GM21528 (cell line): ENCODE results near the gene CD6.
A peak's percentile ranks its signal among the peaks of the same experiment; 100 is the strongest.
"Not testable (repeated sequence)": the region's sequence is repeated elsewhere in the genome, so short reads cannot be mapped to it uniquely, and the experiment has no call there.

Experiments used
- ATAC-seq: cut with Tn5 transposase; IDR thresholded peaks from one replicate; pipeline ENCODE4 v1.9.1; 2021; ENCODE audit warnings: mild to moderate bottlenecking, moderate library complexity; ENCODE audit not compliant: unreplicated experiment, low FRiP score

The CD6 gene

DNA sequence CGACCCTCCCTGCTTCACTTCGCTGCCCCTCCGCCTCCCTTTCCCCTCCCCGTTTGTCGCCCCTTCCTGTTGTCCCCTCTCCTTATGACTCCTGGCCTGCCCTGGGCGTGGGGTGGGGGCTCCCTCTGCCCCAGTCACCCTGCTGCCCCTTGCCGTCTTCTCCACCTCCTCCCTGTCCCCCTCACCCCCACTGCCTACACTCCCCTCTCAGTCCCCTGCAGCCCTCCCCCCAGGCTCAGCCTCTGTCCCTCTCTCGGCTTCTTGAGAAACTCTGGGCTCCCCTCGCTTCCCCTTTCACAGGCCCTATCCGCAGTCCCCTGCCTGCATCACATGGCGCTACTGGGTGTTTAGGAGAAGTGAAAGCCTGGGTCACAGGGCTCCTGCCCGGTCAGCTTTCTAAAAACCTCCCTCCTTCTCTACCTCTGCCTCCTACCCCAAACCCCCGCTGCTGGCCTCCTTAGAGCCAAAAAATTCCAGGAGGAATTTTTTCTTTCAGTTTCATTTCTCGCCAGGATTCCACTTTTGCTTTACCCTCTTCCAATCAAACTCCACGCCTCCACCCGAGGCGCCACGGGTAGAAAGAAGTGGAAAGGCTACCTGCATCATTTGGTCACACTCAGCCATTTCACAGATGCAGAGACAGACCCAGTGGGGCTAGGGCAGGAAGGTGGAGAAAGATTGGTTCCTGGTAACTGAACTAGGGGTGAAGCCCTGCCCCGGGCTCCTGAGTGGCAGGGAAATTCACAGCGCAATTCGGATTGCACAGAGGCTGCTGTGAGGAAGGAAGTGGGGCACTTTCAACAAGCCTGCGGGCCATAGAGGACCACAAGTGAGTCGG lies 19.4 kb upstream of the CD6 start, which contains the start of gene SLC15A3:
SLC15A3 (minus strand) TSS at position 273 of the 838 bp plus-strand sequence. CDS start 625 bp downstream, outside the sequence.
- ATAC-seq, result peak; percentile 62

DNA sequence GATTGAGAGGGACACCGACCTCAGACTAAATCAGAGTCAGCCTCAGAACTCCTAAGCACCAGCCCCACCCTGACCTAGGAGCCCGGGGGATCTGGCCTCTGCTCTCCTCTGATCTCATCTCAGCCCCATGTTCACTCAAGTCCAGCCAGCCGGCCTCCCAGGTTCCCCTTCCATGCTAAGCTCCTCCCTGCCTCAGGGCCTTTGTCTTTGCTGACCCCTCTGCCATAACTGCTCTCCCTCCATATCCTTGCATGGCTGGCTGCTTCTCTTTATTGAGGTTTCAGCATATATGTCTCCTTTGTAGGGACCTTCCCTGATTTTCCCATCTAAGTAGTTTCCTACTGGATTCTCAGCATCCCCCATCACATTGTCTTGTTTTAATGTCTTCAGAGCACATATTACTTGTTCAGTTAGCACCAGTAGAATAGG lies 18.7 kb upstream of the CD6 start:
- ATAC-seq, result no peak

DNA sequence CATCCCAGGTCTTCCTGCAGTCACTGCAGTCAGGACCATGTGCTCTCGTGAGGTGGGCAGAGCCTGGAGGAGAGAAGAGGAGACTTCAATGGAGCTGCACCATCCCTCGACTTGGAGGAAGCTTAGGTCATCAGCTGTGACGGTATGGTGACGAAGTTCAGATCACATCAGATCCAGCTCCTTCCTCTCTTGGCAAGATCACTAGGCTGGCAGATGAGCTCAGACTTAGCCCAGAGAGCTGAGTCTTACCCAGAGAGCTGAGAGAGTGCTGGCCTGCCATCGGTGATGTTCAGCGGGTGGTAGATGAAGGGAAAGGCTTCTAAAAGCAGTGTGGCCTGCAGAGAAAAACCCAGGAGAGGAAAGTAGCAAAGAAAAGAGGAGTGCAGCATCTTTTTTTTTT lies 17.7 kb upstream of the CD6 start:
- ATAC-seq, result no peak

DNA sequence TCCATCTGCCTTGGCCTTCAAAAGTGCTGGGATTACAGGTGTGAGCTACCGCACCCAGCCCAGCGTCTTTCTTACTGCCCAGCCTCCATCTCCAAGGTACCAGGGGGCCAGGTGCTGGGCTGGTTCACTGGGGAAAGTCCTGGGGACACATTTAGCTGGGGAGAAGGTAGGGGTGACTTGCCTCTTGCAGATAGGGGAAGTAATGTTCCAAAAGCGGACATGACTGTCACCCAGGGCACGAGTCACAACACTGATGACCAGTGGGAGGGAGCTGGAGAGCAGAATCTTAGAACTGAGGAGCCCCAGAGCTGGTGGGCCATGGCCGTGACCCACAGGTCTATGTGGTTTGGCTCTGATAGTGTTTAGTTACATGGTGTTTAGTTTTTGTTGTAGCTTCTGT lies 17.1 kb upstream of the CD6 start:
- no peak for ATAC-seq

DNA sequence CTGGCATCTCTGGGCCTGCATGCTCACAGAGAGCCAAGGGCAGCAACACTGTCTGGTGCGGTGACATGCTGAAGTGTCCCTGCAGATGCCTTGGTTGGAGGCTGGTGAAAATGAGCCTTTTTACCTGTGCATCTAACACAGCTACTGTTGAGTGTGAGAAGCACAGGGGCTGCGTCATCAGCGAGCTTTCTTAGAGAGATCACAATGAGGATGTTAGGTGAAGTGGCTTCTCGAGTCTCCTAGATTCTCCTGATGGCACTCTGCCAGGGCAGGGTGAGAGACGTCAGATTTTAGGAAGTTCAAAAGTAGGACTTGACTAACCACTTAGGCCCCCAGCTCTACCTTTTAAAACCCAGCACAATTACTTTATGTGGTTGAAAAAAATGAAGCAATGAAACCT lies 15.9 kb upstream of the CD6 start:
- no peak for ATAC-seq

DNA sequence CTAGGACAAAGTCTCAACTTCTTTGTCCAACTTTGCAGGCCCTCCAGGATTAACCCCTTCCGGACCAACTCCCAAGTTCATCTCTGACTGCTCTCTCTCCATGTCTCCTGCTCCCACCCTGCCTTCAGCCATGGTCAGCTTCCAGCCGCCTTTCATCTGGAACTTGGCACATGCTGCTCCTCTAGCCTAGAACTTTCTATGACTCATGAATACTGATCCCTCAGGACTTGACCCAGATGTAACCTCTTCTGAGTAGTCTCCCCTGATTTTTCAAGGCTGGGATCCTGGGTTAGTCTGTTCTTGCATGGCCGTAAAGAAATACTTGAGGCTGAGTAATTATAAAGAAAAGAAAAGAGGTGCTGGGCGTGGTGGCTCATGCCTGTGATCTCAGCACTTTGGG lies 14.3 kb upstream of the CD6 start:
- ATAC-seq, result no peak

DNA sequence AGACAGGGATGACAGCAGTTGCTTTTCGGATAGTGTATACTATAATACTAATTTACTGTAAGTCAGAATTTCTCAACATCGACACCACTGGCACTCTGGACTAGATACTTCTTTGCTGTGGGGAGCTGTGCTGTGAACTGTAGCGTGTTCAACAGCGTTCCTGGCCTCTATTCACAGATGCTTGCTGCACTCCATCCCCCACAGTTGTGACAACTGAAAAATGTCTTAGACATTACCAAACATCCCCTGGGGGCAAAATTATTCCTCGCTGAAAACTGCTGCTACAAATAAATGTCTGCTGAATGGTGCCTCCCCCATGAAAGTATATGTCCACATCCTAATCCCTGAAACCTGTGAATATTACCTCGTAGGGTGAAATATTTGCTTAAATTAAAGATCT lies 12.0 kb upstream of the CD6 start:
- no peak for ATAC-seq

DNA sequence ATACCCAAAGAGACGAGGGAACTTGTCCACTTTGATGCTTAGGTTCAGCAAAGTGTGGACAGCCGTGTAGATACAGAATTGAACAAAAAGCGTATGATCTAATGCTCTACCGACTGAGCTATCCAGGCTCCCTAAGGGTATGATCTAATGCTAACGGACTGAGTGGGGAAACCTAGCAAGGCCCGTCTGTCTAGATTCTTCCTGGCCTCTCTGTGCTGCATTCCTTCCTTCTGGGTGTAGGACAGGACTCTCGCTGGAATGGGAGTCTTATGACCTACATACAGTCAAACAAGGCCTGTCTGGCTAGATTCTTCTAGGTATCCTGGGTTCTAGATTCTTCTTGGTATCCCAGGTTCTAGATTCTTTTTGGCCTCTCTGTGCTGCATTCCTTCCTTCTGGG lies 11.1 kb upstream of the CD6 start:
- ATAC-seq, result no peak

DNA sequence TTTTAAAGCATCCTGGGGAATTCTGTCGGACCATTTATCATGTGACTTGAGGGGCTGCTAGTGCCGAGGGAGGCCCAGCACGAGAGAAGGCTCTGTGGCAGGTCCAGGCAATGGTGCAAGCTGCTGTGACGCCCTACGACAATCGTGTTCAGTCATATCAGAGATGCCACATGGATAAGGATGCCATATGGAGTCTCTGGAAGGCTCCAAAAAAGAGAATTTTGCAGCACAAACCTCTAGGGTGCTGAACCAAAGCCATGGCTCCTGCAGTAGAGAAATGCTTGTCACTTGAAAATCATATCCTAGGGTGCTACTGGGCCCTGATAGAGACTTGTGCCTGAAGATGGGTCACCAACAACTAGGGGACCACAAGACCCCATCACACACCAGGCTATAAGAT lies 6.7 kb upstream of the CD6 start:
- no peak for ATAC-seq

DNA sequence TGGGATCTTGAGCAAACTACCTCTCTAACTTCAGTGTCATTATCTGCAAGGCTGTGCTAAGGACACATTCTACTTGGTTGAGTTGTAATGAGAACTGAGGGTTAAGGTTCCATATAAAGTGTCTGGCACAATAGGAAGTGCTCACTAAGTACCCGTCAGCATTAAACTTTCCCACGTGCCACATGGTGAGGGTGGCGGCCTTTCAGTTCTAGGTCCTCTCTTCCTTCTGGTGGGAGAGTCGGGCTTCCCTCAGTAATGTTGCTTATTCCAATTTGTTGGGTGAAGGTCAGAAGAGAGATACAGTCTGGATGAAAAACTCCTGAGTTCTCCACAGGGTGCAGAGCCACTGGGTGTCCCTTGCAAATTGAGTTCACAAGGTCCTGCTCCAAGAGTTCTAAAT lies 4.6 kb upstream of the CD6 start:
- ATAC-seq, result no peak

DNA sequence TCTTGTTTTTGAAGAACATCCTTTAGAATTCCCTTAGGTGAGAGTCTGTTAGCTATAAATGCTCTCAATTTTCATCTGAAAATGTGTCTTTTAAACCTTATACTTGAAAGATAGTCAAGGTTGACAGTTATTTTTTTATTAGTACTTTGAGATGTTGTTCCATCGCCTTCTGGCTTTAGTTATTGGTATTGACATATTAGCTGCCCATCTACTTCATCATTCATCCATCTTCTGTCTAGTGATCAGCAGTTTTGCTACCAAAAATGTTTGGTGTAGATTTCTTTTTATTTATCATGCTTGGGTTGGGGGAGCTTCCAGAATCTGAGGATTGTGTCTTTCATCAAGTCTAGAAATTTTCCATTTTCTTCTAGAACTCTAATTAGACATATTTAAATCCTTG lies 3.3 kb upstream of the CD6 start:
- ATAC-seq, result no peak

DNA sequence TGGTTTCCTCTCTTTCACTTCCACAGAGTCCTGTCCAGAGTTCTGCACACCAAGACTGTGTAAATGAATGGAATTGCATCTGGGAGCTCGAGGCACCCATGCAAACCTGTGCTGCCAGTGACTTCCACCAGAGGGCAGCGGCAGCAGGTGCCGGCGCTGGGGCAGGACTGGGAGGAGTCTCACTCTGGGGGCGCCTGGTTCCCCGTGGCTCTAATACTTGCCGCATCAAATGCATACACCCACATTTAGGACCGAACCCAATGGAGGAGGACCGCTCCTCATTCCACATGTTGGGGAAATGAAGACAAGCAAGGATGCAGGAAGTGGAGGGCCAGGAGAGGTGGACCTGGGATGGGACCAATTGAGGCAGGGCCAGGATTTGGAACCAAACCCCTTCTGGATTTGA lies 1.1 kb upstream of the CD6 start:
- ATAC-seq, result no peak

DNA sequence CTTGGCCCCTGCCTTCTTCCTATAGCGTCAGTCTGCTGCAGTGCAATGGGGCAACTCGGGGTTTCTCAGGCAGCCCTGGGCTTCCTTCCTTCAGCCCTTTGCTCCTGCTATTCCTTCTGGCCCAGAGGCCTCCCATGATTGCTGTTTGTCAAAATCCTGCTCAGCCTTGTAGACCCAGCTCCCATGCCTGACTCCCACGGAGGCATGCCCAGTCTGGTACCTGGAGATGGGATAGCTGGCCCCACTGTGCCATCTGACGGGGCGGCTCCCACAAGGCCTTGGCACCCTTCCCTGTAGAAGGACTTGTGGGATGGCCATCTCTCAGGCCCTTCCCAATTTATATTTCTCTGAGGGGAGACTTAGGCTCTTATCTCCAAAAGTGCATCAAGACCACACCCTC lies 590 bp upstream of the CD6 start:
- no peak for ATAC-seq

DNA sequence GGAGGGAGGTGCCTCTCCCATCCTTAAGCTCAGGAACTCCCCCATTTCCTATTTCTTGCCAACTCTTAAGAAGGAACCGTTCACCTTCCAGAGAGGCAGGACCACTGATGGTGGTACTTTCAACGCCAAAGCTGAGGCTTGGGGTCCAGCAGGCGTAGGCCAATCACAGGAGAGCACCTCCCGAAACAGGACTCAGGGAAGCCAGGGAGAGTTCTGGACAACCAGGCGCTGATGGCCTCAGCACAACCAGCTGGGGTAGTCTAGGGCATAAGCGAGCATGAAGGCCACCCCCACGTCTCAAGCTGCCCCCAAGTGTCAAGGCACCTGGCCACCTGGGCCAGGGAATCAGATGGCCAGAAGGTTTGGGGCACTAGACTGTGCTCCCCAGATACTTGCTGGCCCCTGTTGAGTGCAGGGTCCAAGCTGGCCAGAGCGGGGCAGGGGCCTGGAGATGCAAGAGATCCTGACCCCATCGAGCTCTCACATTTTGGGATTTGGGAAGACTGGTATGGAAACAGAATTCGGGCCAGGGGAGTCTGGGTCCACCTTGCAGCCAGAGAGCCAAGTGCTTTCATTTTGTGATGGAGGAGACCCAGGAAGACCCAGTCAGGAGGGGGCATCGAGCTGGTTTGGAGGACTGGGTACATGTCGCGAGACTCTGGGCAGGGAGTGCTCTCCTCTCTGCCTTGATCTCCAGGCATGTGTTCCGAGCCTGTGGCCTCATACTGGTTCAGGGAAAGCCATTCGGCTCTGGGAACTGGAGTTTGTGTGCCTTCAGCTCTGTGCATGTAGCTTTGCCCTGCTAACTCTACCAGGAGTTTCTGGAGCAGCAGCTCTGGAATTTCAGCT lies 926 bp downstream of the CD6 start:
- ATAC-seq, result no peak

DNA sequence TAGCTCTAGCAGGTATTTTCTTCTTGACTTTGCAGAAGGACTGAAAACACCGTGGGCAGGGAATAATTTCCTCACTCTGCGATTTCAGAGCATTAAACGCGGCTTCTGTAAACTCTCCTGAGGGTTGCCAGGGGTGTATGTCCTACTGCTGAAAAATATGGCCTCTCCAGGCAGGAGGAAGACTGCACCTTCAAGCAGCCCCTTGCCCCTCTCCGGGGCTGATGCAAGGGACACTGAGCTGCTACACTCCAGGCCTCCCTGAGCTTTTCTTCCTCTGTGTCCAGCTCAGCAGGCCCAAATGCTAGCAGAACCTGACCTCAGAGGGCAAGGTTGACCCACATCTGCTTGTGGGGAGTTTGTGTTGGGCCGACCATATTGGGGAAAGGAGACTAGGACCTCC lies 2.2 kb downstream of the CD6 start:
- ATAC-seq, result no peak

DNA sequence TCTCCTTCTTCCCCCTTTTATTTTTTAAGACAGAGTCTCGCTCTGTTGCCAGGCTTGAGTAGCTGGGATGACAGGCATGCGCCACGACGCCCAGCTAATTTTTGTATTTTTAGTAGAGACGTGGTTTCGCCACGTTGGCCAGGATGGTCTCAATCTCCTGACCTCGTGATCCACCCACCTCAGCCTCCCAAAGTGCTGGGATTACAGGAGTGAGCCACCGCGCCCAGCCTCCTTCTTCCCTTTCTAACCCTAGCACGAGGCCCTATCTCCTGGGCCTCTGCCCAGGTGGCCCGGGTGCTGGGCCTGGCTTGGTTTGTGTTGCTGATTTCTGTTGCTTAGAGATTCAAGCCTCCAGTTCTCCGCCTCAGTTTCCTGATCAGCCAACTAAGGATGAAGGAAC lies 2.8 kb downstream of the CD6 start:
- not testable (repeated sequence) for ATAC-seq

DNA sequence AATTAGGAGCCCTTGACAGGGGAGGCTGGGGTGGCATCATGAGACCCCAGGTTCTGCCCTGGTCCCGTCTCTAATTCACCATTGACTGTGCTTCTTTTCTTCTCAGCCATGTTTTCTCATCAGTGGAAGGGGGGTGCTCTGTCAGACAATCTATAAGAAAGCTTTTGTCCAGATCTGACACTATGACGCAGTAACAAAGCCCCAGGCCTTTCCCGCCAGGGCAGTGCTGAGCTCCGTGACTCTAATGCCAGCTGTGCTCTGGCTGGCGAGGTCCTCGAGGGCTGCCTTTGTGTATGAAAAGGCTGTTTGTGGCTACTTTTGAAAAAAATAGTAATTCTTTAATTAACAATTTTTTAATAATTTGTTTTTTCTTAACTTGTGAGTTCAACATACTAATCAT lies 3.2 kb downstream of the CD6 start:
- ATAC-seq, result no peak

DNA sequence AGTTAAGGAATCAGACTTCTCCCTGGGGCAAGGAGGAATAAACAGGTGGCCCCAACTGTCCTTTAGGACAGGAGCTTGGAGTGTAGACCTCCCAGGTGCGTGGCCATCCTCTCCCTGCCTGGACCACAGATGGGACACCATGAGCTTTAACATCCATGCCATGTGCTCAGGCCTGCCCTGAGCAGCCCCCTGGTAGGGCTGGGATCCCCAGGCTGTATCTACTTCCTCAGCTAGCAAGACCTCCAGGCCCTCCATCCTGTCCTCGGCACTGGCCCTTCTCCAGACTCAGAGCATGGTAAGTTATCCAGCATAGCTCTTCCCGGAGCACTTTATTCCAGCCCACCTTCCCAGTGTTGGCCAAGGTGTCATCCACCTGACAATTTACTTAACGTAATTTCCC lies 5.7 kb downstream of the CD6 start:
- ATAC-seq, result no peak

DNA sequence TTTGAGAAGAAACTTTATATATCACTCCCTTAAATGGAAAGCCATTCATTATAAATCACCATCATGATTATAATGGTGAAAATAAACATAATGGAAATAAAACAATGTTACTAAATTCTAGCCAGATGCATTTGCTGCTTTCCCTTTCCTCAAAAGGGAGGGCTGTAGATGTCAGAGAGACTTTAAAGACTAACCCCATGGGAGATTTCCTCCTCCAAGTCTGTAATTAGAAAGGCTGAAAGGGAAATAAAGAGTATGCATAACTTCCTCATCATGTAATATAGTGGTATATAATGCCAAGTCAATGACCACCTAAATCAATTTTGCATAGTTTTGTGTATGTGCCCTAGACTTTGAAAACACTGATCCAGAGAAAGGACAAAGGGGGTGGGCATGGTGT lies 6.4 kb downstream of the CD6 start:
- ATAC-seq, result no peak

DNA sequence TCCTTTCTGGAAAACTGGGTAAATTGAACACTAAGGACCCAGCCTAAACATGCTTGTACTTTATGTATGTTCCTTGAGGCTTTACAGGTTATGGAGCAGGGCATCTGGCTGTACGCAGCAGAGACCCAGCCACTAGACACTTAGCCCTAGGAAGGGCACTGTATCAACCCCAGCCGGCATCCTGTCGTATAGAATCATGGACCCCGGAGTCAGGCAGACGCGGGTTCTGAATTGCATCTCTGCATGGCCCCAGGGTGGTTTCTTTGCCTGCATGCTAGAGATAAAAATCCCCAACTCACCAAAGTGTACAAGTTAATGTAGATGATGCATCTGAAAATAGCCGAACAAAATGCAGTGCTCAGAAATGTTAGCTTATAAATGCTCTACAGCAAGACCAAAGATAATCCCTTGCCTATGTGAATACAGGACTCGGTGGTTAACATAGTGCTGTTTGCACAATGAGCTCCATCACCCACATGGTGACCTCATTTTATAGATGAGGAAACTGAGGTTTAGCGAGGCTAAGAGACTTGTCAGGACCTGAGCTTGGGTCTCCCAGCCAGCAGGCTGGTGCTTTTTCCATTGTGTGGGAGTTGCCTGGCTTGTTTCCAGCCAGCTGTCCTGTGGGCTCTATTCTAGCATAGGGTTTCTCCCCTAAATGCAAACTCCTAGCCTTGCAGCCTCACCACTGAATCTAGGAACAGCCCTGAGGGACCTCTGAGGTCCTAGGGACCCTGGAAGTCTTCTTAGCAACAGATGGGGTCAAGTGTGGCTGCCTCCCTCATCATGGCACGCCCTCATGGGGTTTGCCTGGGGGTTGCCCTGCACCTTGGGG lies 7.3 kb downstream of the CD6 start:
- ATAC-seq, result no peak

DNA sequence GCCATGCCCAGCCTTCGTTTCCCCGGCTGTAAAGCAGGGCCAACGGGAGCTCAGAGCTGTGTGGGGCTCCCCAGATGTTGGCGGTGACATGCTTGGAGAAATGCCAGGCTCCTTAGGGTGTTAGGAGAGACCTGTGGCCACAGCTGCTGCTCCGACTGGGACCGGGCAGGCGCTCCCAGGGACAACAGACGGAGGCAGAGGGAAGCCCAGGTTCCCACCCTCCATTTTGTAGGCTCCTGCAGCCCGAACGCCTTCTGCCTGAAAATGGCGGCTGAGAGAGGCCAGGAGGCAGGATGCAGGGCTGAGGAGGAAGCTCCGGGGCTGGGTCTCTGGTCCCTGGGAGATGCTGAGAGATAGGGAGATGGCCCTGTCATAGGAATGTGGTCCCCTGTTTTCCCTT lies 10.0 kb downstream of the CD6 start:
- ATAC-seq, result no peak
